Spleen (tissue), 7 donors: ENCODE results near the gene BACH2.

Experiments used
- POLR2A ChIP-seq, 3 donors: fragments of 450-650 bp; IDR thresholded peaks; one replicate each; pipeline ENCODE4 v1.5.1; 2017; ENCODE audit warnings: antibody characterized with exemption in 3 of 3, mild to moderate bottlenecking in 1 of 3
- POLR2AphosphoS5 ChIP-seq, 3 donors: sonication (generic); formaldehyde crosslinking; IDR thresholded peaks; one replicate each; pipeline ENCODE4 v1.5.1; 2017; ENCODE audit warnings: antibody characterized with exemption in 3 of 3
- TF ChIP-seq, protein P1 (sequence below), 11 experiments: fragments of 200-600 bp in 7 of 11; fragments of 450-650 bp in 4 of 11; sonication (generic) in 4 of 11; IDR thresholded peaks in 8 of 11; conservative IDR thresholded peaks in 3 of 11; 1 replicate in 7 of 11; 2 replicates in 4 of 11; pipeline versions ENCODE4 v1.4.0 to v1.8.0; 2016 to 2021; ENCODE audit warnings: antibody characterized with exemption in 11 of 11, inconsistent platforms in 4 of 11, mild to moderate bottlenecking in 1 of 11
- donor health status: DM: no; HTN: no; CAD: no; lungs with moderate emphysema.
- donor health status: DM: no; HTN: no; CAD: no.
- donor health status: DM: no; HTN: no; CAD: no.

DNA sequence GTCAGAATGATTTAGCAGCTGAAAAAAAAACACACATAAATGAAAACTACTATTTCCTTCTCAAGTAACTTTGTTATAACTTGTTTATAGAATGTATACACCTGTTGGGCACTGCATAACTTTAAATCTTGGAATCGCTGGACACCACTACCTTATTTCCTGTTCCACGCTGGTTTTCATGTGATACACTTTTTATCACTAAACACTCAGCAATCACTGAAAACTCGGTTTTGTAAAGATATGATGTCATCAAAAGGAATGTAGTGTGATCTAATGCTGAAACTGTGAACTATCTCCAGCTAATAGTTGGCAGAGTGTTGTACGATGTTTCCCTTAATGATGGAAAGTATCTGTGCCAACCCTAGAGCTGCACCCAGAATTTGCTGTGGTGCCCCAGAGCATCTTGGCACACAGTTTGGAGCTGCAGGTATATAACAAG is 127.9 kb downstream of the BACH2 start:
- TF ChIP-seq, protein P1, sequence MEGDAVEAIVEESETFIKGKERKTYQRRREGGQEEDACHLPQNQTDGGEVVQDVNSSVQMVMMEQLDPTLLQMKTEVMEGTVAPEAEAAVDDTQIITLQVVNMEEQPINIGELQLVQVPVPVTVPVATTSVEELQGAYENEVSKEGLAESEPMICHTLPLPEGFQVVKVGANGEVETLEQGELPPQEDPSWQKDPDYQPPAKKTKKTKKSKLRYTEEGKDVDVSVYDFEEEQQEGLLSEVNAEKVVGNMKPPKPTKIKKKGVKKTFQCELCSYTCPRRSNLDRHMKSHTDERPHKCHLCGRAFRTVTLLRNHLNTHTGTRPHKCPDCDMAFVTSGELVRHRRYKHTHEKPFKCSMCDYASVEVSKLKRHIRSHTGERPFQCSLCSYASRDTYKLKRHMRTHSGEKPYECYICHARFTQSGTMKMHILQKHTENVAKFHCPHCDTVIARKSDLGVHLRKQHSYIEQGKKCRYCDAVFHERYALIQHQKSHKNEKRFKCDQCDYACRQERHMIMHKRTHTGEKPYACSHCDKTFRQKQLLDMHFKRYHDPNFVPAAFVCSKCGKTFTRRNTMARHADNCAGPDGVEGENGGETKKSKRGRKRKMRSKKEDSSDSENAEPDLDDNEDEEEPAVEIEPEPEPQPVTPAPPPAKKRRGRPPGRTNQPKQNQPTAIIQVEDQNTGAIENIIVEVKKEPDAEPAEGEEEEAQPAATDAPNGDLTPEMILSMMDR (IDR thresholded peaks at IDR 0.05 in 8 of 11, conservative IDR thresholded peaks at IDR 0.05 in 3 of 11), result no peak
- no peak for TF ChIP-seq POLR2AphosphoS5 (IDR thresholded peaks at IDR 0.05)
- no peak for TF ChIP-seq POLR2A (IDR thresholded peaks at IDR 0.05)
